22Rv1 (cell line): Measurements from ENCODE around the gene ZNF2.

ENCODE experiments used
- H3K27ac ChIP-seq: fragments of 450-650 bp; 2 replicates; pipeline ENCODE4 v1.5.1; 2017
- CTCF ChIP-seq: fragments of 450-650 bp; IDR thresholded peaks from 2 replicates; pipeline ENCODE4 v1.5.1; 2017; ENCODE audit warnings: mild to moderate bottlenecking
- ZFX ChIP-seq: fragments of 450-650 bp; IDR thresholded peaks from 2 replicates; pipeline ENCODE4 v1.6.1; 2017; ENCODE audit warnings: antibody characterized with exemption, borderline replicate concordance

The ZNF2 gene

GRCh38 chr2:95204396-95204795 lies 38.8 kb downstream of the ZNF2 start:
- no peak overlapping the region for H3K27ac ChIP-seq
- TF ChIP-seq ZFX: no peak
- TF ChIP-seq CTCF: no peak

GRCh38 chr2:95206096-95206495 lies 40.5 kb downstream of the ZNF2 start:
- H3K27ac ChIP-seq: no peak overlapping the region
- TF ChIP-seq CTCF (no peak), ZFX (no peak)

- TF ChIP-seq ZFX: no peak
- TF ChIP-seq CTCF: peak; percentile 79
- H3K27ac ChIP-seq: peak within 1 kb of the TSS; percentile 79
These were observed 41.7 kb downstream of the ZNF2 start, which contains the start of gene ZNF892 for GRCh38 chr2:95207111-95207961. Gene ZNF892 (plus strand): TSS chr2:95207521. CDS start chr2:95207816, 295 bp downstream.

- no peak for TF ChIP-seq ZFX
- no peak for TF ChIP-seq CTCF
- no peak overlapping the region; the same call in 1 of the 2 replicates for H3K27ac ChIP-seq
These were observed 42.5 kb downstream of the ZNF2 start for GRCh38 chr2:95208106-95208505.

- no peak for TF ChIP-seq ZFX
- TF ChIP-seq CTCF: no peak
- no peak overlapping the region for H3K27ac ChIP-seq
These were observed 49.5 kb downstream of the ZNF2 start for GRCh38 chr2:95215018-95215612.

GRCh38 chr2:95220449-95220848 lies 54.8 kb downstream of the ZNF2 start:
- TF ChIP-seq ZFX (no peak), CTCF (no peak)
- no peak overlapping the region for H3K27ac ChIP-seq

- no peak overlapping the region for H3K27ac ChIP-seq
- TF ChIP-seq CTCF (no peak), ZFX (no peak)
These were observed 60.0 kb downstream of the ZNF2 start for GRCh38 chr2:95225658-95226057.
